GM19455 (cell line): ENCODE measurements around the gene TMEM14B.
"Not testable (repeated sequence)": the region's sequence is repeated elsewhere in the genome, so short reads cannot be mapped to it uniquely, and the experiment has no call there.

ENCODE experiments used
- ATAC-seq: cut with Tn5 transposase; IDR thresholded peaks from one replicate; pipeline ENCODE4 v1.9.1; 2021; ENCODE audit not compliant: unreplicated experiment

Gene TMEM14B

DNA sequence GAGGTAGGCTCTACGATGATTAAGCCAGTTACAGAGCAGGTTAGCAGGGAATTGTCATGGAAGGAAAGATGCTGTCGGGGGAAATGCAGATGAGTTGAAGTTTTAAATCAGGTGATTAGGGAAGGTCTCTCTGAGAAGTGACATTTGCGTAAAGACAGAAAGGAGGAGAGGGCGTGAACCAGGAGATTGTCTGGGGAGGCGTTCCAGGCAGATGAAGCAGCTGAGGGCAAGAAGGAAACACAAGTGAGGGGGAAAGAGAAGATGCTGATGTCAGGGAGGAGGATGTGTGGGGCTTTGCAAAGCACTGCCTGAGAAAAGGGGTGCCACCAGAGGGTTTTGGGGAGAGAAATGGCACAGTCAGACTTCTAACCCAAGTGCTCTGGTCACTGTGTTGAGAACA lies 2.5 kb upstream of the TMEM14B start:
- no peak for ATAC-seq

DNA sequence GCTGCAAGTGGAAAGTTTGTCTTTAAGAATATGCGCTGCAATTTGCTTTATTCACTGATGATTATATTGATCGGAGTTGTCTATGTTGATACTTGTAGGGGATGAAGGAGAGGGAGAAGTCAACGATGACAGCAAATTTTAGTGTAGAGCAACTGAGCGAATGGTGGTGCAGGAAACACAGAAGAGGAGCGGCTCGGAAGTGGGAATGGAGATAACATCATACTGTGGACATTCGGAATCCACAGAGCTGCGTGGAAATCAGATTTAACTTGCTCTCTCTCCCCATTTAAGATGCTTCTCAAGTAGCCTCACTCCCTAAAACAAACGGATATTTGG lies 722 bp upstream of the TMEM14B start:
- no peak for ATAC-seq

DNA sequence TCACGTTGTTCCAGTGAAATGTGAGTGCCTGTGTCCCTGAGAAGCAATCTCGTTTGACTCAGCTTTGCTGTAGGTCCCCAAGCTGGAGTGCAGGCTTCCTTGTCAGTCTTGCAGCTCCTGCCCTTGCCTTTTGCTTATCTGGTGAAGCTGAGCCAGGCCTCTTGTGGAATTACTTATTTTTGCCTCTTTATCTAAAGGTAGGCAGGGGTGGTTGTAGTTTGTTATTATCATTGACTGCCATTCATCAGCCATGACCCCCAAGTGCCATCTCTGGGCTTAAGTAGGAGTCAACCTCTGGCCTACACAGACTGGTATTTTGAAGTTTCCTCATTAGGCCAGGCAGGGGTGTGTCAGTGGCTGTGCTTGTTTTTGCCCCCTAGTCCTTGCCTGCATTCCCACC lies 2.1 kb downstream of the TMEM14B start:
- ATAC-seq: no peak

DNA sequence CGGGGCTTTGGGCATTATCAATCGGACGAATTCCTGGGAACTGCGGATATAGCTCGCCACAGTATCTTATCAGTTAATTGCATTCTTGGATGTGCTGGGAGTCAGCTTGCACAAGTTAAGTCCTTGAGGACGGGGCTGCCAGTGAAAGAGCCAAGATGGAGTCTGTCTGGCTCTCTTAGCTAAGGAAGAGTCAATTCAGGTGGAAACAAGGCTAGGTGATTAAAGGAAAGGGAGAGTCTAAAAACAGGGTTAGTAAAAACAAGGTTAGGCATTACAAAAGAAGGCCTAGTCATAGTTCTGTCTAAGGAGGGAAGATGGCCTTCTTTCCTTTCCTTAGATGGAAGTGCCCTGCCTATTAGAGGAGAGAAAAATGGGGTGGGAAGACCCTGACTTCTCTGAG lies 3.0 kb downstream of the TMEM14B start:
- not testable (repeated sequence) for ATAC-seq

DNA sequence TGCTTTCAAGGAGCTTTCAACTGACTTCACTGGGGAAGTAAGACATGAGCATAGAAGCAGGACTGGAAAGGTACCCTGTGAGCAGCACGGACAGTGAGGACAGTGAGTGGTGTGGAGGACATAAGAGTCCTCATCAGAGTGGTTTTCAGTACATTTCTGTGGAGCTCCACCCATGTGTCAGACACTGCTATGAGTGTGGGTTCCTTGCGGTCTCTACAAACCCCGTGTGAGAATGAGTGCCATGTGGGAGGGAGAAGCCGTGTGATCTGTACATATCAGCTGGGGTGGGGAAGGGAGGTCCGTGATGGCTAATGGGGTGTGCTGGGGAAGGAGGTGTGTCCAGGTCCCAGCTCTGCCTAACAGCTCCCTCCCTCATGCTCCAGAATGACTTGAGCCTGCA lies 4.2 kb downstream of the TMEM14B start:
- ATAC-seq: not testable (repeated sequence)

DNA sequence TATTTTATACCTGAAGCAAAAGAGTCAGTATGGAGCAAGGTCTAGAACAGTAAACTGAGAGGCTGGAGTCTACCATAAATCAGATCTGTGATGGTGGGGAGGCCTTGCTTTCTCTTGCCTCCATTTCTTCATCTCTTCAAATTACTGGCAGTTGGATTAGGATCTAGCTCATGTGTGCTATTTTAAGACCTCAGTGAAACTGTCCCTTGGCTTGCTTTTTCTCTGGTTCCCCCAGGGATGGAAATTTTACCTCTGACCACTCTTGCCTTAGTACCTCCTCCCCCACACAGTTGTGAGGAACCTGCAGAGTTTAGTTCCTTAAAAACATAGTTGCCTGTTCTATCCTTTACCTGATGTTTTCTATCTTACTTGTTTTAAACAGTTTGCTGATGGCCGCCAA lies 8.5 kb downstream of the TMEM14B start:
- ATAC-seq: no peak

DNA sequence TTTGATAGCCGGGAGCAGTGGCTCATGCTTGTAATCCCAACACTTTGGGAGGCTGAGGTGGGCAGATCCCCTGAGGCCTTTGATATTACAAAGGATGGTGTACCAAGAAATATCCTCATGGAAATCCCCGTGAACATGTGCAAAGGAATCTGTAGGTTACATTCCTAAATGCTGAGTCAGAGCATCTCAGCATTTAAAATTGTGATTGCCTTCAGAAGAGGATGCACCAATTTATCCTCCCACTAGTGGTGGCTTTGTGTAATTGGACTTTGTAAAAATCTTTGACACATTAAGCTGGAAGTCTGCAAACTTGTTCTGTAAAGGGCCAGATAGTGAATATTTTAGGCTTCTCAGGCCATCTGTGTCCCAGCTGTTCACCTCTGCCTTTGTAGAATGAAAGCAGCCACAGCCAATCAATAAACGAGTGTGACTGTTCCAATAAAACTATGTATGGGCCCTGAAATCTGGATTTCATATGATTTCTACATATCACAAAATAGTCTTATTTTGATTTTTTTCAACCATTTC lies 11.8 kb downstream of the TMEM14B start:
- peak; percentile 59 for ATAC-seq

DNA sequence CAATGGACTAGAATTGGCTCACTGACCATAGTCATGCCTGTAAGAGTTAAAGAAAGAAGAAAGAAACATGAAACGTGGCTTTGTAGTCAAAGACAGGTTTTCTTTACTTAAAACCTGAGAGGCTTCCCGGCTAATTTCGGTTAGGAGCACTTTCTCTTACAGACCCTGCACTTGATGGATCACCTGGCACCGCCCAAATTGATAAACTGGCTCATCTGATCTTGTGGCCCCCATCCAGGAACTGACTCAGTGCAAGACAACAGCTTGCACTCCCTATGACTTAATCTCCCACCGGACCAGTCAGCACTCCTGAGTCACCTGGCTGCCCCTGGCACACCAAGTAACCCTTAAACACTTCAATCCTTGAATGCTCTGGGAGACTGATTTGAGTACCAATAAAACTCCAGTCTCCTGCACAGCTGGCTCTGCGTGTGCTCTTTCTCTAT lies 12.3 kb downstream of the TMEM14B start:
- no peak for ATAC-seq

DNA sequence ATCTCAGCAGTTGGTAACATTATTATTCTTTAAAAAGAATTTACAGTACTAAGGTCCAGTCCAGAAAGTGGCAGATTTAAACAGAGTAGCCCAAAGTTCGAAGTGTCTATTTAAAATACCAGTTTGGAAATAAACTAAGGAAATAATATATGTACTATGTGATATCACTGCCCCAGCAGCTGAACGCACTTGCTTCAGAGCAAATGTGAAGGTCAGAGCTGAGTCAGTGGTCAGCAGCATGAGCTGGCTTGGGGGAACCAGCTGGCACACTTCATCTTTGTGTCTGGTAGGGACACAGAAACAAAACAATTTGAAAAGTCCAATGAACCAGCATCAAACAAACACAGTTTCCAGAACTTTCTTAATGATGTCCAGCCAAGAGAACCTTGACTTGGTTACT lies 15.4 kb downstream of the TMEM14B start:
- ATAC-seq: no peak

DNA sequence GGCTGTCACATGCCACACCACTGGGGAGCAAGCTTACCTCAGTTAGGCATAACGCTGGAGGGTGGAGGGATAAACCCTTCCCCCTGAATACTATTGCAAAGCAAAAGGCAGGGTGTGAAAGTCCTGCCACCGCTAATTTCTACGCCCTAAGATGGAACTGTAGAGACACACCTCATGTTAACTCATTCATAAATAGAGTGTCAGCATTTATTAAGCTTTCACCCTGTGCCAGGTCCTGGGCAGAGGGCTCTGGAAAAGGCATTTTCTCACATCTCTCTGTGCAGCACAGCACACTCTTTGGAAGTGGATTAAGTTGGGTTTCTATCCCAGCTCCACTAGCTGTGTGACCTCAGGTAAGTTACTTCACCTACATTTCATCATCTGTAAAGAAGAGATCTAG lies 21.8 kb downstream of the TMEM14B start:
- no peak for ATAC-seq

DNA sequence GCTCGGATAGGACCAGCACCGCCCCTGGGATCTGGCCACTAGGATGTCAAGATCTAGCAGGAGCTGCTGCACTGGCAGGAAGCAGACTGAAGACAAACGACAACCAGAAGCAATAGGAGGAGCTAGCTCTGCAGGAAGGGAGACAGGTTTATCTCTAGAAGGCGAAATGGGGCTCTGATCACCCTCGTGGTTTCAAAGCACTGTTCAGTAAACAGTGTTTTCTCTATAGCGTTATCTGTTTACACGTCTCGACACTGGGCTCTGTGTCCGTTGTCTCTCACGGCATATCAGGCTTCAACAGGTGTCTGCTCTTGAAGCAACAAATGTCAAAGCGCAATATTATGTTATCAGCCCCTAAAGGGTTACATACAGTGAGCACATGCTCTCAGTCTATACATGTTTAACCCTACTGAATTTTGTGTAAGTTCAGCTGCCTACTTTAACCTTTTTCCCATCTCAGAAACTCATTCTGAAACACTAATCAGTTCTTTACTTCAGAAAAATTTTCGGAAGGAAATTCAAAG lies 23.8 kb downstream of the TMEM14B start:
- ATAC-seq: no peak

DNA sequence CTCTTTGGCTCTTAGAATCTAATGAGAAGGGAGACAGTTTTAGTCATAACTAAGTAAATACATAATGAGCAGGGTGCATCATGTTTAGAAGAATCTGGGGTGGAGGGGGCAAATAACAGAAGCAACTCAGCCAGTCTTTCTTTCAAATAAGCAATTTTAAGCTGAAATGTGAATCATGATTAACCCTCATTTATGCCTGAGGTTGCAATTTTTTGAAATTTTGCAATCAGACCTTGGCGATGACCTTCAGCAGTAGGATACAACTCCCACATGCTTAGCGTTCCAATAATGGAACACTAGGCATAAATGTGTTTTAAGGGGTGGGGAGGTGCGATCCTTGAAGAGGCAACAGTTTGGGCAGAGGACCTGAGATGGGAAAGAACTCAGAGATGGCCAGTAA lies 30.6 kb downstream of the TMEM14B start:
- no peak for ATAC-seq

DNA sequence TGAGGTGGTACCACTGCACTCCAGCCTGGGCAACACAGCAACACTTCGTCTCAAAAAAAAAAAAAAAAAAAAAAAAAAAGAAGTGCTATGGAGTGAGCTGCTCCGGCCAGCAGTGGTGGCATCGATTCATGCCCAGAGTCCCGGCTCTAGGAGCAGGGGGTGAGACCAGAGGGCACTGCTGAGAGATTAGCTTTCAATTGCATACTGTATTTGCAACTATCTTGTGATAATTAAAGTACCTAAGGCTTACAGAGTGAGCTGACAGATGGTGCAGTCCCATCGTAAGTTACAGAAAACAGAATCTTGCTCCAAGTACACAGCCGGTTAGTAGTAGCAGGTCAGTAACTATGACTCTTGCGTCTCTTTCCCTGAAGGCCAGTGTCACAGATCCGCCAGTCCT lies 31.5 kb downstream of the TMEM14B start:
- ATAC-seq: no peak

DNA sequence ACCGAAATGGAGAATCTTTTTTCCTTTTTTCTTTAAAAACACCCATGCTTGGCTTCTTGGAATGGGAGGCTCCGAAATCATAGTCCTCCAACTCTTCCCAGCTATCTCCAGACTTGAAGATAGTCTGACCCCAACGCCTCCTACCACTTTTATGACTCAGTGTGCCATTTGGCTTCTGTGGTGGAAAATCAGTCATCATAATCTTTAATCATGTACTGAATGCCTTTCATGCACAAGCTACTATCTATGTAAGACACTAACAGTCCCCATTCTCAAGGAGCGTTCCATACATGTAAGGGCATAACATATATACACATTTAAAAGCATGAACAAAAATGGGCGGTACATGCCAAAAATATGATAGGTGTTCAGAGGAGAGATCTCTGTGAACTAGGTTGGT lies 44.1 kb downstream of the TMEM14B start:
- ATAC-seq: no peak

DNA sequence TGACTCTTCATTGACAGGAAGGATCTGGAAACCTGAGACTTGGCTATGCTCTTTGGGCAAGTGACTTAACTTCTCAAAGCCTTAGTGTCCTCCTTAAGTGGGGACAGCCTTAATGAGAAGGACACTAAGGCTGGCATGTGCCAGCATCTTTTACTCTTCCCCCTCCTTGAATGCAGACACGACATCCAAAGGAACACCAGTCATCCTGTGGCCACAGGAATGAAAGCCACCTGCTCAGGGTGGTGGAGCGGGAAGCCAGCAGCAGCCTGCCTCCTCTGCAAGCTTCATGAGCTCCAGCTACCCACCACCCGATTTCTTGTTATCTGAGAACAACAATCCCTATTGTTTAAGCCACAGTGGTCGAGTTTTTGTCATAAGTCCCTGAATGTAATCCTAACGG lies 44.5 kb downstream of the TMEM14B start:
- ATAC-seq: no peak

DNA sequence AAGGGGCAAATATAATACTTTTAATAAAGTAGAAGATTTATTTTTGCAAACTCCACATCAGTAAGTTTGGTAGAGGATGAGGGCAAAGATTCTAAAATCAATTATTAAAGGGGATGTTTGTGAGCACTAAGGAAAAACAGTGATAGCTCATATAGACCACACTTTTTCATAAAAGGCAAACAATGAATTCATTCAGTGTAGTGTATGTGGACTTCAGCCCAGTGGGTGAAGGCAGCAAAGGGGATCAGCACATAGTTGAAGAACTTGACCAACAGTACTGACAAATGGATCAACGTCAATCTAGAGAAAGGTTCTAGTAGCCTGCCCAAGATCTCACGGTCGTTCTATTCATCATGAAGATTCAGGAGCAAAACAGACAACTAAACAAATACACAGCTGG lies 45.4 kb downstream of the TMEM14B start:
- no peak for ATAC-seq

DNA sequence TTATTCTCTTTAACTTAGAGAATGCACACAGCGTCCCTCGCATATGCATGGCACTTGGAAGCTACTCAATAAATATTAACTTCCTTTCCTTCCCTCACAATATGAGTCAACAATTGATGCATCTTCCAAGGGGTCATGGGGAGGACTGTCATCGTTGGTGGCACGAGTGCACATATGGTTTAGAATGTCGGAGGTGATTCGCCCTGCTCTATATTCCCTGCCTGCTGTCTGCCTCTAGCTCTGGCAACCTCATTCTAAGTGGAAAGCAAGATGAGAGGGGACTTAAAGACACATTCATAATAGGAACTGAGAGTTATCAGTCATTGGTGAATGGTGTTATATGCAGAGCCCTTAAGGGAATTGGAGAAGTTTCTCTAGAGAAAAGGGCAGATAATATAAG lies 46.1 kb downstream of the TMEM14B start:
- no peak for ATAC-seq

DNA sequence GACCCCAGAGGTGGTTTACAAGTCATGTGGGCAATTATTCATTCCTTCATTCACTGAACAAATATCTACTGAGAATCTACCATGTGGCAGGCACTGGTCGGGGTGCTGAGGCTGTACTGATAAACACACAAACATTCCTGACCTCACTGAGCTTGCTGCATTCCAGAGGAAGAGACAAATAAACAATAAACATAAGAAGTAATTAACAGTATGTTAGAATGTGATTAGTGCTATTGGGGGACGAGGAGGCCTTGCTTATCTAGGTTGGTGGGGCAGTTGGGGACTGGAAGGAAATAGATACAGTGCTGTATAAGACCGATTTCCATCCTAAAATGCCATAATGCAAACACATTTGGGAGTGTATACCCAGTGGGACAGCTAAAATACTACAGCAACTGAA lies 46.6 kb downstream of the TMEM14B start:
- ATAC-seq: no peak

DNA sequence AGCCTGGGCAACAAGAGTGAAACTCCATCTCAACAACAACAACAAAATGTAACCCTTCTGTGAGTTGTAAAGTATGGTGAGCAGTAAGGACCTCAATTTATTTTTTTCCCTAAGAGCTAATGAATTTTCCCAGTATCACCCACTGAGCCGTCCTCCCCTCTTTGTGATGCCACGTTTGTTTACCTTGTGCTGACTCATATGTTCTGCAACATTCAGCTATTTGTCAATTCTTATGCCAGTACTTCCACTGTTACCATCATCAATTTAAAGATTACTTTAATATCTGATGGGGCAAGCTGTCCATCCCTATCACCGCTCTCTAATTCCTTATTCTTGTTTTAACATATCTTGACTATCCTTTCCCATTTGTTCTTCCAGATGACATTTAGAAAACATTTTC lies 53.2 kb downstream of the TMEM14B start:
- no peak for ATAC-seq

DNA sequence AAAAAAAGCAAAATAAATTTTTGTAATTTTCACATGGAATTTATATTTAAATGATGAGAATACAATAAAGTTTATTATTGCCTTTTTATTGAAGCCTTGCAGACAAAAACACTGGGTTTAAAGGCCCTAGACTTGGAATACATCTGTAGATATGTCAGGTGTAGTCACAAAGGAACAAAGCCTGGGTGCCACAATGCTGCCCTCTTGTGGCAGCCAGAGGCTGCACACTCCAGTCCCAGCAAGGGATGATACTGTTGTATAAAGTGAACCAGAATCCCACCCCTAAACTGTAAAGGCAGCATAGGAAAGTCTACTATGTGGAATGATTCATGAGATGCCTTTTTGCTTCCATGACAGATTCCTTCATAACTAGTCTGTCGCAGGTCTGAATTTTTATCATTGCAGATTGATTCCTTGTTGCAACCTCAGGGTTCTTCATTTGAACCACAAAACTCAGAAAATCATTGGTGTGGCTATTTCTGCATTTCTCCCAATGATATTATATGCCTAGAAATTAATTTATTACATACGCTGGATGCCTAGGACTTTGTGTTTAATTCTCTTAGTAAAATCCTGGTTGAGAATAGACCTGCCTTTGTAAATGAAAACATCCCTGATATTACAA lies 53.7 kb downstream of the TMEM14B start:
- no peak for ATAC-seq
